ENCODE results near the gene NOSIP.

The NOSIP gene

DNA sequence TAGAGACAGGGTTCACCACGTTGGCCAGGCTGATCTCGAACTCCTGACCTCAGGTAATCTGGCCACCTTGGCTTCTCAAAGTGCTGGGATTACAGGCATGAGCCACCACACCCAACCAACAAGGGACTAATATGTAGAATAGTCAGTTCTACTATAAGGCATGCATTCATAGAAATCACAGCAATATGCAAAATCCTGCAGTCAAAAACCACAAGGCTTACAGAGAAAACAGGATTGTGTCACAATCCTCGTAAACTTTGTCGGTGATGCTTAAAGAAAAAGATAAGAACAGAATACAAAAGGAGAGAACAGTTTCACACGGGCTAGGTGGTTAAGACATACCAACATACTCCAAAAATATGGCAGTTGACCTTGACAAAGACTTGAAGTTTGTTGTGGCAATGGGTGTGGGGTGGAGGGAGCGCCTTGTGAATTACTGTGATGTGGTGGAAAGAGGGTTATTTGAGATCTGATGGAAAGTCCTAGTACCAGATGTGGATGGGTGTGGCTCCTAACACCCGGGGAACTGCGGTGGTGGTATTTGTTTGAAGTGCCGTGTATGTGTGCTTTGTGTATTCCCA lies 12.4 kb downstream of the NOSIP start:
- Mint-ChIP-seq H3K4me1 (peaks cover 83% of the 10 kb centered on the region), H3K27ac (peak overlapping the region; percentile 12 to 73), H3K4me3 (peak overlapping the region; percentile 58 to 65), H3K9me3 (peaks cover 0 to 9% of the 10 kb centered on the region in 2 donors), H3K27me3 (no peaks in the 10 kb centered on the region)
- DNase-seq (peak; percentile 60 to 62), ATAC-seq (peak; percentile 83)

- peaks cover 96% of the 10 kb centered on the region for H3K4me1 Mint-ChIP-seq
- no peaks in the 10 kb centered on the region for H3K27me3 Mint-ChIP-seq
- ATAC-seq (no peak), DNase-seq (no peak)
- no peak overlapping the region for H3K4me3 Mint-ChIP-seq
- peaks cover 0 to 9% of the 10 kb centered on the region in 2 donors for H3K9me3 Mint-ChIP-seq
- H3K27ac Mint-ChIP-seq = no peak overlapping the region
Observed at GRCh38 chr19:49566302-49566701, 14.1 kb downstream of the NOSIP start.

- peaks cover 96% of the 10 kb centered on the region for H3K4me1 Mint-ChIP-seq
- DNase-seq (no peak), ATAC-seq (no peak)
- peaks cover 0 to 9% of the 10 kb centered on the region in 2 donors for H3K9me3 Mint-ChIP-seq
- peak overlapping the region; percentile 13 to 29 for H3K4me3 Mint-ChIP-seq
- peak overlapping the region in 1 of 2 donors; percentile 30 for H3K27ac Mint-ChIP-seq
- H3K27me3 Mint-ChIP-seq = no peaks in the 10 kb centered on the region
Observed at GRCh38 chr19:49565261-49565660, 15.1 kb downstream of the NOSIP start.

GRCh38 chr19:49564616-49565045 lies 15.7 kb downstream of the NOSIP start:
- no peaks in the 10 kb centered on the region for H3K27me3 Mint-ChIP-seq
- peak overlapping the region; percentile 13 to 29 for H3K4me3 Mint-ChIP-seq
- peak overlapping the region; percentile 11 to 67 for H3K27ac Mint-ChIP-seq
- DNase-seq (peak in 1 of 2 donors; percentile 43), ATAC-seq (peak; percentile 72)
- H3K4me1 Mint-ChIP-seq = peaks cover 96% of the 10 kb centered on the region
- peaks cover 0 to 9% of the 10 kb centered on the region in 2 donors for H3K9me3 Mint-ChIP-seq

- H3K27ac Mint-ChIP-seq = peak overlapping the region; percentile 94 to 95
- DNase-seq (peak in 1 of 2 donors; percentile 42), ATAC-seq (peak; percentile 18)
- peak overlapping the region; percentile 77 to 81 for H3K4me3 Mint-ChIP-seq
- peaks cover 0 to 9% of the 10 kb centered on the region in 2 donors for H3K9me3 Mint-ChIP-seq
- no peaks in the 10 kb centered on the region for H3K27me3 Mint-ChIP-seq
- peaks cover 97% of the 10 kb centered on the region for H3K4me1 Mint-ChIP-seq
Observed at GRCh38 chr19:49560358-49560900, 19.9 kb downstream of the NOSIP start.

- peak overlapping the region; percentile 94 to 95 for H3K27ac Mint-ChIP-seq
- DNase-seq = no peak
- H3K4me3 Mint-ChIP-seq = peak overlapping the region; percentile 77 to 81
- peaks cover 97% of the 10 kb centered on the region for H3K4me1 Mint-ChIP-seq
- H3K27me3 Mint-ChIP-seq = no peaks in the 10 kb centered on the region
- peak; percentile 20 for ATAC-seq
- peaks cover 0 to 4% of the 10 kb centered on the region in 2 donors for H3K9me3 Mint-ChIP-seq
Observed at GRCh38 chr19:49559928-49560327, 20.4 kb downstream of the NOSIP start.

GRCh38 chr19:49559443-49559842 lies 20.9 kb downstream of the NOSIP start:
- Mint-ChIP-seq H3K4me3 (peak overlapping the region; percentile 77 to 81), H3K4me1 (peaks cover 97% of the 10 kb centered on the region), H3K9me3 (no peaks in the 10 kb centered on the region), H3K27me3 (no peaks in the 10 kb centered on the region), H3K27ac (peak overlapping the region; percentile 94 to 95)
- ATAC-seq (no peak), DNase-seq (no peak)

GRCh38 chr19:49558591-49558990 lies 21.8 kb downstream of the NOSIP start:
- DNase-seq (peak in 1 of 2 donors; percentile 39), ATAC-seq (no peak)
- H3K4me3 Mint-ChIP-seq = peak overlapping the region; percentile 77 to 81
- H3K9me3 Mint-ChIP-seq = no peaks in the 10 kb centered on the region
- H3K27ac Mint-ChIP-seq = peak overlapping the region; percentile 67 to 86
- H3K27me3 Mint-ChIP-seq = no peaks in the 10 kb centered on the region
- peaks cover 97% of the 10 kb centered on the region for H3K4me1 Mint-ChIP-seq

DNA sequence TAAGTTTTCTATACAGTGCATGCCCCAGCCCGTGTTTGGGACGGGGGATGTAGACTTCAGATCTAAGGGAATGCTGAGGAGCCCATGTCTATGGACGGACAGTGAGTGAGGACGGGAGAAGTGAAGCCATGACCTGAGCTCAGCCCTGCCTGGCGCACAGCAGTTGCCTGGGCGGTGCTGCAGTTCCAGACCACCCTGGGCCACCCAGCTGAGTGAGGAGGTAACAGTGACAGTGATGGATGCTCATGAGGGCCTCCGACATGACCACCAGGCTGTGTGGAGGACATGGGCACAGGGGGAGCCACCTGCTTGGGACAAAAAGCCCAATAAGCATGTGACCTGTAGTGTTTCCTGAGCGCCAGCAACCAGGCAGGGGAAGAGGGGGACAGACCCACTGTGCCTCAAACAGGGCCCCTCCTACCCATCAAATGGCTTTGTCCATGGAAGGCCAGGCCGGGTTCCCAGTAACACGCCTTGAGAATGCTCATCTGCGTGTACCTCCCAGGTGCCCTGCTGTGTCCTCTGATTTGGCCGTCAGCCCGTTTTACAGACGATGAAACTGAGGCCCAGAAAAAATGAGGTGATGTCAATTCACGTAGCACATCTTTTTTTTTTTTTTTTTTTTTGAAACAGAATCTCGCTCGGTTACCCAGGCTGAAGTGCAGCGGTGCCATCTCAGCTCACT lies 22.6 kb downstream of the NOSIP start:
- no peak for ATAC-seq
- Mint-ChIP-seq H3K27me3 (no peaks in the 10 kb centered on the region), H3K4me3 (peak overlapping the region; percentile 63 to 74), H3K9me3 (no peaks in the 10 kb centered on the region), H3K4me1 (peaks cover 97% of the 10 kb centered on the region), H3K27ac (peak overlapping the region; percentile 13 to 50)
- no peak for DNase-seq

- peak; percentile 27 for ATAC-seq
- Mint-ChIP-seq H3K27me3 (no peaks in the 10 kb centered on the region), H3K27ac (peak overlapping the region; percentile 6 to 95), H3K4me3 (peak overlapping the region; percentile 63 to 74), H3K4me1 (peaks cover 97% of the 10 kb centered on the region), H3K9me3 (no peaks in the 10 kb centered on the region)
- peak; percentile 49 to 53 for DNase-seq
Observed at GRCh38 chr19:49556412-49557398, 23.7 kb downstream of the NOSIP start.

- Mint-ChIP-seq H3K27me3 (no peaks in the 10 kb centered on the region), H3K4me1 (peaks cover 92% of the 10 kb centered on the region), H3K4me3 (peak overlapping the region; percentile 74 to 77), H3K27ac (peak overlapping the region; percentile 6 to 95), H3K9me3 (no peaks in the 10 kb centered on the region)
- peak; percentile 82 for DNase-seq
- peak; percentile 57 for ATAC-seq
Observed at GRCh38 chr19:49555600-49556411, 24.6 kb downstream of the NOSIP start.

GRCh38 chr19:49554701-49555181 lies 25.6 kb downstream of the NOSIP start:
- peaks cover 83% of the 10 kb centered on the region for H3K4me1 Mint-ChIP-seq
- H3K9me3 Mint-ChIP-seq = no peaks in the 10 kb centered on the region
- H3K27me3 Mint-ChIP-seq = no peaks in the 10 kb centered on the region
- H3K27ac Mint-ChIP-seq = peak overlapping the region; percentile 71 to 89
- ATAC-seq (no peak), DNase-seq (peak in 1 of 2 donors; percentile 55)
- peak overlapping the region; percentile 72 to 77 for H3K4me3 Mint-ChIP-seq

- H3K27me3 Mint-ChIP-seq = no peaks in the 10 kb centered on the region
- H3K9me3 Mint-ChIP-seq = no peaks in the 10 kb centered on the region
- H3K4me1 Mint-ChIP-seq = peaks cover 83% of the 10 kb centered on the region
- peak overlapping the region; percentile 57 to 80 for H3K4me3 Mint-ChIP-seq
- peak overlapping the region; percentile 81 to 96 for H3K27ac Mint-ChIP-seq
- peak in 1 of 2 donors; percentile 74 for DNase-seq
- ATAC-seq = peak; percentile 83
Observed at GRCh38 chr19:49553451-49554271, 26.7 kb downstream of the NOSIP start.

All from stimulated activated naive CD8-positive, alpha-beta T cell treated with anti-CD3 and anti-CD28 coated beads, Interleukin-15, amount 100 ng/mL, for 72 hours (primary cell).